ENCODE data around the gene SVOP.
"Not testable (repeated sequence)": the region's sequence is repeated elsewhere in the genome, so short reads cannot be mapped to it uniquely, and the experiment has no call there.

Gene SVOP

DNA sequence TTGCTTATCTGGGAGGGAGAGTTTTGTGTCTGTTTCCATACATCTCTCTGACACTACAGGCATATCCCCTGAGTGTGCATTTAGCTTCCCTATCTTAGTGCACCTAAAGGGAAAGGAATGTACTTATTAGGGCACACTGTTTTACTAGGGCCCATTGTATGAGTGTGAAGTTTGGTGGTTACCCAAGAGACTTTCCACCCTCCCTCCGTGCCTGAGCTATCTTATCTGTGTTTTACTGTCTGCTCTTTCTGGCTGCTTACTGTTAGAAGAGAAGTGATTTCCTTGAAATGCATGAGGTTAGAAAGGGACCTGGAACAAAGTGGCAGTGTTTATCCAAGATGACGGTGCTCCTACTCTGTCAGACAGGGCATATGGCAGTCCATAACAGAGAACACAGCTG lies 8.5 kb upstream of the SVOP start:
- DNase-seq (ENCODE audit: low spot score), result no peak

DNA sequence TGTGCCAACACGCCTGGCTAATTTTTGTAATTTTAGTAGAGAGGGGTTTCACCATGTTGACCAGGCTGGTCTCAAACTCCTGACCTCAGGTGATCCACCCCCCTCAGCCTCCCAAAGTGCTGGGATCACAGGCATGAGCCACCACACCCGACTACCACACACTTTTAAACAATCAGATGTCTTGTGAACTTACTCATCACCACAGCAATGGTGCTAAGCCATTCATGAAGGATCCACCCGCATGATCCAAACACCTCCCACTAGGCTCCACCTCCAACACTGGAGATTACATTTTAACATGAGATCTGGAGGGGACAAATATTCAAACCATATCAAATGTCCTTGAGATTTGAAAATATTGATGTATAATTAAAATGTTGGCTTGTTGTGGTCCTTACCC lies 7.8 kb upstream of the SVOP start:
- DNase-seq (ENCODE audit: low spot score), result not testable (repeated sequence)

DNA sequence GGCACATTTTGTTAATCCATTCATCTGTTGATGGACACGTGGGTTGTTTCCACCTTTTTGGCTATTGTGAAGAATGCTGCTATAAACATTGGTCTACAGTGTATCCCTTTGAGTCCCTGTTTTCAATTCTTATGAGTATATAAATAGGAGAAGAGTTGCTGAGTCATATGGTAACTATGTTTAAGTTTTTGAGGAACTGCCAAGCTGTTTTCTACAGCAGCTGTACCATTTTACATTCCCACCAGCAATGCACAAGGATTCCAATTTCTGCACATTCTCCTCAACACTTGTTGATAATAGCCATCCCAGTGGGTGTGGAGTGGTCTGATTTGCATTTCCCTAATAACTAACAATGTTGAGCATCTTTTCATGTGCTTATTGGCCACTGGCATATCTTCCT lies 6.9 kb upstream of the SVOP start:
- no peak for DNase-seq (ENCODE audit: low spot score)

DNA sequence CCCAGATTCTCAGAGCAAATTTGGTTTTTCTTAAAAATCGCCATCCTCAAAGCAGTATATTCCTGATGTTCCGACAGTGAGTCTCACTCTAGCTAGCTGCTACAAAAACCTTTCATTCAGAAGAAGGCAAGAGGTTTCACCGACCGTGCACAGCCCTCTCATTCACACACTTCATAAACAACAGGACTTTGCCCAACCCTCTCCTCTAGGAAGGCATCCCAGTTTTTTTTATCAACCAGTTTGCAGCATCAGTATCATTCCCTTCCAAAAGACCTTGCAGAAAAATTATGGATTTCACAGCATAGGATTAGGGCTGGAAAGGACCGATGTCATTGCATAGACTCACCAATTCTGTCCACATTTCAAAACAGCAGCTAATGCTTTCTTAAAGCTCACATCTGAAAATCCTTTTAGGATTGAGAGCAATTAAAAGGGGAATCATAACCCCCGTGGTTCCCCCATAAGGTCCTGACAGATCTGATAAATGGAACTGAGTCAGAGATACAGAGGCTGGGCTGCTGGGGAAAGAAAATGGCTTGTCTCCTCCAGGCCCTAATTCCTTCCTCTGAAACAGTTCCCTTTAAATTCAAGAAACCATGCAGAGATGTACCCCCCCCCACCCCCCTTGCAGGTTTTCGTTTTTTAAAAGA lies 597 bp downstream of the SVOP start:
- DNase-seq (ENCODE audit: low spot score), result no peak

DNA sequence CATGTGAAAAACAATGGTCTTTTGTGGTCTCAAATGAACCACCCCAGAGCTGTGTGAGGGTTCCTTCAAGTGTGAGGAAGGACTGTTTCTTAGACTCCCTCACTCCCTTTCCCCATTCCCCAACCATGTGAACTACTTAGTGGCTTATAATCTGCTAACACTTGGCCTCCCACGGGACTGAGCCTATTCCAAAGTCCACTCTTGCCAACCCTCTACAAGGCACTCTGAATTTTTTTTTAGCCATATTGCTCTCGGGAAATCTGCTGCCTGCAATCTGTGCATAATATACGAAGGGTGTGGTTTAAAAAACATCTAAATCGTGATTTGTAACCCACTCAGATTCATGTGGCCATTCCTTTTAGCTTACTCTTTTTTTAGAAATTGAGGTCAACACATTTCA lies 2.6 kb downstream of the SVOP start:
- no peak for DNase-seq (ENCODE audit: low spot score)

DNA sequence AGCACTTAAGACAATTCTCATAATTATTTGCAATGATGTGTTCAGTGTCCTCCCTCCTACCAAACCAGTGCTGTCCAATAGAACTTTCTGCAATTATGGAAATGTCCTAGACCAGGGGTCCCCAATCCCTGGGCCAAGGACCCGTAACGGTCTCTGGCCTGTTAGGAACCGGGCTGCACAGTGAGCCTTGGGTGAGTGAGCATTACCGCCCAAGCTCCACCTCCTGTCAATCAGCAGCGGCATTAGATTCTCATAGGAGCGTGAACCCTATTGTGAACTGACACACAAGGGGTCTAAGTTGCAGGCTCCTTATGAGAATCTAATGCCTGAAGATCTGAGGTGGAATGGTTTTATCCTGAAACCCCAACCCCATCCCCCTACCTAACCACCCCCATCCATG lies 3.9 kb downstream of the SVOP start:
- DNase-seq (ENCODE audit: low spot score), result no peak

DNA sequence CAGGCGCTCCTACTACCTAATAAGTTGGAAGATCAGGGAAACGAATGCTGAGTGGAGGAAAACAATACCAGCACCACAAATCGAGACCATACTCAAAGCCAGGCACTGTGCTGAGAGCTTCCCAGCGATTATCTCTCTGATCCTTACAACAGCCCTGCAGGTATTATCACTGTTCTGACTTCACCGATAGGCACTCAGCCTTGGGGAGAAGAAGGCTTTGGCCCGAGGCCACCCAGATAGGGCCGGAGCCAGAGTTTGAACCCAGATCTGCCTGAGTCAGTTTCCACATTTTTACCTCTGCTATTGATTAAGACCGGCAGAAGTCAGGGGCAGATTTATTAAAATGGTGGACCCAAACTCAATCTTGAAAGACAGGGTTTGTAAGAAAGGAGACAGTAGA lies 4.9 kb downstream of the SVOP start:
- DNase-seq (ENCODE audit: low spot score), result no peak

DNA sequence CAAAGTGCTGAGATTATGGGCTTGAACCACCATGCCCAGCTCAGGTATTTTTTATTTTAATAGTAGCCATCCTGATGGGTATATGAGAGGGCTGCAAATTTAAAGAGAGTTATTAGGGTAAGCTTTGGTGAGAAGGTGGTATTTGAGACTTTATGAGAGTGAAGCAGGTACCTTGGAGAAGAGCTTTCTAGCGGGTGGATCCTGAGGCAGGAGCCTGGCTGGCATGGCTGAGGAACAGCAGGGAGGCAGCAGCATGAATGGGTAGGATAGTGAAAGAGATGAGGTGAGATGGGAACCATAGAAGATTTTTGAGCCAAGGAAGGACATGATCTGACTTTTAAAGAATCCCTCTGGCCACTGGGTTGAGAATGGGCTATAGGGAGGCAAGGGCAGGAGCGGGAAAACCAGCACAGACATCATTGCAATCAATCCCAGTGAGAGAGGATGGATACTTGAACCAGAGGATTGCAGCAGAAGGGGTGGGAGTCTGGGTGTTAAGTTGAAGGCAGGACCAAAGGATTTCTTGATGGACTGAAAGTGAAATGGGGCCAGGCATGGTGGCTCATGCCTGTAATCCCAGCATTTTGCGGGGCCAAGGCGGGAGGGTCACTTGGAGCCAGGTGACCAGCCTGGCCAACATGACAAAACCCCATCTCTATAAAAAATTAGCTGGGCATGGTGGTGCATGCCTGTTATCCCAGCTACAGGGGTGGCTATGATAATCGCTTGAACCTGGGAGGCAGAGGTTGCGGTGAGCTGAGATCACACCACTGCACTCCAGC lies 5.7 kb downstream of the SVOP start:
- DNase-seq (ENCODE audit: low spot score), result no peak

DNA sequence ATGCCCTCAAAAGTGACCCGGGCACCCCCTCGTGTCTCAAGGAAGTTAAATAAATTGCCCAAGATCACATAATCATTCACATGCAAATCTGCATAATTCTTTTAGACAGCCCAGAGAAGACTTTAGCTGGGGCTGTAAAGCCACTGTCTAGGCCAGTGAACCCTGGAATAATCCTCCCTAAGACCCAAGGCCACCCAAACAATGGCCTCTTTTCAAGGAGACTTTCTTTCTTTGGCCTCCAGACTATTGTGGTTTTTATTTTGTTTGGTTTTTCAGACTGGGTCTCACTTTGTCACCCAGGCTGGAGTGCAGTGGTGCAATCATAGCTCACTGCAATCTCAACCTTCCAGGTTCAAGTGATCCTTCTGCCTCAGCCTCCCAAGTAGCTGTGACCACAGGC lies 10.6 kb downstream of the SVOP start:
- DNase-seq (ENCODE audit: low spot score), result no peak

DNA sequence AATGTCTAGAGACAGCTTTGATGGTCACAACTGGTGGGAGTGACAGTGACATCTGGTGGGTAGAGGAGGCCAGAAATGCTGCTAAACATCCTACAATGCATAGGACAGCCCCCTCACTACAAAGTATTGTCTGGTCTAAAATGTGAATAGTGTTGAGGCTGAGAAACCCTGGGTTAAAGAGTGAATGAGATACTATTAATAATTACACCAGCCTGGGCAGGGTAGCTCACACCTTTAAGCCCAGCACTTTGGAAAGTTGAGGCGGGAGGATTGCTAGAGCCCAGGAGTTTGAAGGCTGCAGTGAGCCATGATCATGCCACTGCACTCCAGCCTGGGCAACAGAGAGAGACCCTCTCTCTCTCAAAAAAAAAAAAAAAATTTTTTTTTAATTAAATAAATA lies 11.1 kb downstream of the SVOP start:
- no peak for DNase-seq (ENCODE audit: low spot score)

DNA sequence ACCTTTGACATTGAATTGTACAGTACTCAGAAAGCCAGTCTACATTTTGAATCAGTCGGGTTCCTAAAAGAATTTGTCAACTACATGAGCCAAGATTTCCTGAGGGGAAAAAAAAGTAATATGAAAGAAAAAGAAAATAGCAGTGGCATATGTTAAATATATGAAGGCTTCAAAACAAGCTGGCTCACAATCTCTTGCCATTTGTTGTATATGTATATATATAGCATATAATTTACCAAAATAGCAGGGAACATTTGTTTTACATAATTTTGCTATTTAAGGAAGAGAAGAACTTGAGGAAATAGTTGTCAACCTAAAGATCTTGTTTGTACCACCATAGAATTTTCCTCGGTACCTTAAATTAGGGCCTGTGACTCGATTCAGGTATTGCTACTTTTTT lies 16.9 kb downstream of the SVOP start:
- no peak for DNase-seq (ENCODE audit: low spot score)

DNA sequence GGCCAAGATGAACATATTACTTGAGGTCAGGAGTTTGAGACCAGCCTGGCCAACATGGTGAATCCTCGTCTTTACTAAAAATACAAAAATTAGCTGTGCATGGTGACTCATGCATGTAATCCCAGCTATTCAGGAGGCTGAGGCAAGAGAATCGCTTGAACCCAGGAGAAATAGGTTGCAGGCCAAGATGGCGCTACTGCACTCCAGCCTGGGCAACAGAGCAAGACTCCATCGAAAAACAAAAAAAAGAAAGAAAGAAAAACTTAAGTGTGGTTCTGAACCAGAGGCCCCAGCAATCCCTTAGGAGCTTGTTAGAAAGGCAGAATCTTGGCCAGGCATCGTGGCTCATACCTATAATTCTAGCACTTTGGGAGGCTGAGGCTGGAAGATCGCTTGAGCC lies 24.5 kb downstream of the SVOP start:
- no peak for DNase-seq (ENCODE audit: low spot score)

DNA sequence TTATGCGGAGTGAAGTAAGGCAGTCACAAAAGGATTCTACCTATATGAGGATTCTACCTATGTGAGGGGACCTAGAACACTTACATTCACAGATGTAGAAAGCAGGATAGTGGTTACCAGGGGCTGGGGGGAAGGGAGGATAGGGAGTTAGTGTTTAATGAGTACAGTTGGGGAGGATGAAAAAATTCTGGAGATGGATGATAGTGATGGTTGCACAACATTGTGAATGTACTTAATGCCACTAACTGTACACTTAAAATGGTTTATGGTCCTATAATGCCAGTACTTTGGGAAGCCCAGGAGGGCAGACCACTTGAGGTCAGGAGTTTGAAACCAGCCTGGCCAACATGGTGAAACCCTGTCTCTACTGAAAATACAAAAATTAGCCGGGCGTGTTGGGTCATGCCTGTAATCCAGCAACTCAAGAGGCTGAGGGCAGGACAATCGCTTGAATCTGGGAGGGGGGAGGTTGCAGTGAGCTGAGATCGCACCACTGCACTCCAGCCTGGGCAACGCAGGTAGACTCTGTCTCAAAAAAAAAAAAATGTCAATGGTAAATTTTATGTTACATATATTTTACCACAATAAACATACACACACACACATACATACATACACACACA lies 25.4 kb downstream of the SVOP start:
- DNase-seq (ENCODE audit: low spot score), result no peak

DNA sequence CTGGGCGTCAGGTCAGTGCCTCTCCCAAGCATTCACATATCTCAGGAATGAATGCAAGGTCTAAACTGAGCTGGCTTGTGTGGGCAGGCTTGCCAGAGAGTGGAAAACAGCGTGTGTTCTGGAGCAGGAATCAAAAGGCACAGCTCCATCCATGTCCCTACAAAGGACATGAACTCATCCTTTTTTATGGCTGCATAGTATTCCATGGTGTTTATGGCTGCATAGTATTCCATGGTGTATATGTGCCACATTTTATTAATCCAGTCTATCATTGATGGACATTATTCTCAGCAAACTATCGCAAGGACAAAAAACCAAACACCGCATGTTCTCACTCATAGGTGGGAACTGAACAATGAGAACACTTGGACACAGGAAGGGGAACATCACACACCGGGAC lies 30.8 kb downstream of the SVOP start:
- not testable (repeated sequence) for DNase-seq (ENCODE audit: low spot score)

DNA sequence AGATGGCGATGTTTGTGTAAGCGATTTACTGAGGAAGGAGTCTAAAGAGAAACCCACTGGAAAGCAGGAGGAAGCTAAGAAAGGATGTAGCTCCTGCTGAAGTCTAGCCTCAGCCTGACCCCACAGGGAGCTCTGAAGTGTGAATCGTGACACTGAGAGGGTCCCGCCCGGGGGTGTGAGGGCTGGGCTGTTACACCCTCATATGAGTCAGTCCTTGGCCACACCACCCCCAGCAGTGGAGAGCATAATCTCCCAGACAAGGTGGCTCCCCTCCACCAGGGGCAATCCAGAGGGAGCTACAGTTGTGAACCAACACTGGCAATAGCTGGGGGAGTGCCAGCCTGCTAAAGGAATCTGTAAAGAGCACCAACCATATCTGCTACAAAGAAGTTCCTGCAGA lies 31.5 kb downstream of the SVOP start:
- no peak for DNase-seq (ENCODE audit: low spot score)

DNA sequence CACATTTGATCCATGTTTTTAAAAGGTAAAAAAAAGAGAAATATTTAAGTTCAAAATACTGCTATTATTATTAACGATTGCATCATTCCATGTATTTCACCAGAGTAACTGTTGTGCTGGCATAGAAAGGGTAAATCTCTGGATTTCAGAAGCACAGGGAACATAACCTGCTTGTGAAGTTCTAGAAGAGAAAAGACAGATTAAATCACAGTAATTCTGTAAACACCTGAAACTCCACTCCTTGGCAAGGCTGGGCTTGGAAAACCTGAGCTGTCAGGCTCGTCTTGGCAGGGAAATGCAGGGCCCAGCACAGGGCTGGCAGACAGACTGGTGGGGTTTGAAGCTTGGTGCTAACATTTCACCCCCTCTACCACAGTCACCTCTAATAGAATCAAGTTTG lies 35.1 kb downstream of the SVOP start:
- no peak for DNase-seq (ENCODE audit: low spot score)

DNA sequence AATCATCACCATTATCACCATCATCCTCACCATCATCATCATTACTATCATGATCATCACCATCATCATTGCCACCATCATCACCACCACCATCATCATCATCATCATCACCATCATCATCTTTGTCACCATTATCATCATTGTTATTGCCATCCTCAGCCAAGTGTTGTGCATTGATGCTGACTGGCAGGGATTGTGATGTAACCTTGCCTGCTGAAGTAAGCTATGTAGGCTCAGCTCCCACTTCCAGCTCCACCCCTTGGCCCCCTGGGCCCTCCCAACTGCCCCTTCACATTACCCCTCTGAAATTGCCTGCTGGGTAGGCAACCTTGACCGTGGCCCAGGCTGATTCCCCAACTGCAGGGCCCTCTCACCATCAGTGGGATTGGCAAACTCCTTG lies 37.6 kb downstream of the SVOP start:
- no peak for DNase-seq (ENCODE audit: low spot score)

DNA sequence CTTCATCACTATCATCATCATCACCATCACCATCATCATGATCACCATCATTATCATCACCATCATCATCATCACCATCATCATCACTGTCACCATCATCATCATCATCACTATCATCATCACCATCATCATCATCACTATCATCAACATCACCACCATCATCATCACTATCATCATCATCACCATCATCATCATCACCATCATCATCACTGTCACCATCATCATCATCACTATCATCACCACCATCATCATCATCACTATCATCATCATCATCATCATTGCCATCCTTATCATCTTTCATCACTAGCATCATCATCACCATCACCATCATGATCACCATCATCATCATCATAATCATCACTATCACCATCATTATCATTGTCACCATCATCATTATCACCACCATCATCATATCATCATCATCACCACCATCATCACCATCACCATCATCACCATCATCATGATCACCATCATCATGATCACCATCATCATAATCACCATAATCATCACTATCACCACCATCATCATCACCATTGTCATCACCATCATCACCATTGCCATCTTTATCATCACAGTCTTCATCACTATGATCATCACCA lies 38.1 kb downstream of the SVOP start:
- DNase-seq (ENCODE audit: low spot score), result no peak

DNA sequence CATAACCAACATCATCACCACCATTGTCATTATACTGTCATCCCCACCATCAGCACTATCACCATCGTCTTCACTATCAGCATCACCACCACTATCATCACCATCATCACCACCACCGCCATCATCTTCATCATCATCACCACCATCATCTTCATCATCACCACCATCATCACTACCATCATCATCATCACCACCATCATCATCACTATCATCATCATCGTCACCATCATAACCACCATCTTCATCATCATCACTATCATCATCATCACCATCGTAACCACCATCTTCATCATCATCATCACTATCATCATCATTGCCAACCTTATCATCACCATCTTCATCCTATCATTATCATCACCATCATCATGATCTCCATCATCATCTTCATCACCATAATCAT lies 39.0 kb downstream of the SVOP start:
- no peak for DNase-seq (ENCODE audit: low spot score)

DNA sequence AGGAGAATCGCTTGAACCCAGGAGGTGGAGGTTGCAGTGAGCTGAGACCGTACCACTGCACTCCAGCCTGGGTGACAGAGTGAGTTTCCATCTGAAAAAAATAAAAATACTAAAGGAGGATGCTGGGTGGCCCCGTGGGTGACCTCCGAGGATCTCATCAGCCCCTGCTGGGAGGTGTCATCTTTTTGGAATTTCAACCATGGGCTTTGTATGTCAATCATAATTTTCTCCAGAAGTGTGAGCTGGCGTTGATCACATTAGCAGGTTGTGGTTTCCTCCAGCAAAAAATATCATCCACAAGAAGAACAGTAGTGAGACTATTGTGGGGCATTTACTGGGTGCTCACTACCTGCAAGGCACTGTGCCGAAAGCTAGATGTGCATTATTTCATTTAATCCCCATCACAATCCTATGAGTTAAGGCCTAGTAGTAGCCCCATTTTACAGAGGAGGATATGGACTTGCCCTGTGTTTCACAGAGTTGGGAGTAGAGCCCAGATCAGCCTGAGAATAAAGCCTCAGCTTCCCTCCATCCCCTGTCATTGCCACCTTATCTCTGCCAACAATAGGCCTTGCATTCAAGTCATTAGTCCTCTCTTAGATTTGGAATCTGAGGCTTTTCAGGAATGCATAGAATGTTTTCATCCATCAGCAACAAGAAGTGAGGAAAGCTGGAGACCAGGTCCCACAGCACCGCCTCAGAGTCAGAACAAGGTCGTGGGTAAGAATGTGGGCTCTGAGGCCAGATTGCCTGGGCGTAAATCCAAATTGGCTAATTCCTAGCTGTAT lies 39.8 kb downstream of the SVOP start:
- DNase-seq (ENCODE audit: low spot score), result no peak

DNA sequence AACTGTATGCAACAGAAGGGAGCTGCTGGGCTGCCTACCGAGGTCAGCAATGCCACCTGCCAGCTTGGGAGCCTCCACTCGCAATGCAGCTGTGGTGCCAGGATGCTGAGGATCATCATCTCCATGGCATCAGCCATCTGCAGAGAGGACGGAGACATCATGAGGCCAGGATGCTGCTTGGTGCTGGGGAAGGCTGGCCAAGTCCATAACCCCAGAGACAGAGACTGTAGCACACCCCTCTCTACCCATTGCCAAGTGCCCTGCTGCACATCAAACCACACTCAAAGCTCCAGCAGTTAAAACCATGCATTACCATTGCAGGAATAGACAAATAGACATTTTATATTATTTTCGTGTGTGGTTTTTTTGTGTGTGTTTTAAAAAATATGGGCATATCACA lies 43.5 kb downstream of the SVOP start:
- DNase-seq (ENCODE audit: low spot score), result no peak

DNA sequence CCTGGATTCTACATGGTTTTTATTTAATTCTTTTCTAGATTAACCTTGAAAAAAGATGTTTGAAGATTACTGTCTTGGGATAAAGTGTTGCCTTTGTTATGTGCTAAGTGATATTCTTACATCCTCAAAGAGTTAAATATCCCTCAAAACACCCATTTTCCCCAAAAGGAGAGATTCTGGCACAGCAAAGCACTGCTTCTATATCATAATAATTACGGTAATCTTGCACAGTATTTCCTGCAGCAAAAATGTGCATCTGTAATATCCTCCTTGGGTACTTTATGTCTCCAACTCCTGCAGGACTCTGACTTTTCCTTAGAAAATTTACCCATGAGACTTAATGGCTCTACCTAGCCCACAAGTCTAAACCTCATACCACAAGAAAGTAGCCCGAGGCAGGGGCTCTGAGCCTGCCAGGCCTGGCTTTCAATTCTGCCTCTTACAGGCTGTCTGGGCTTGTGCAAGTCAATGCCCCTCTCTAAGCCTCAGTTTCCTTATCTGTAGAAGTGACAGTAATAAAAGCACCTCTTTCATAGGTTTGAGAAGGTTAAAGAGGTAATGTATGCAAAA lies 45.8 kb downstream of the SVOP start:
- no peak for DNase-seq (ENCODE audit: low spot score)
